Cardiac atrium fibroblast (primary cell): Measurements from ENCODE around the gene GRM3. TPM values are rescaled to one million over a fixed set of nuclear protein-coding genes. Genes with fewer than 3 reads are reported as not detected.

Experiments used
- total RNA-seq: library from RNA; depleted of rRNA; stranded (reverse); fragments of >200 nt; gene quantifications from 2 replicates; pipeline ENCODE4 v1.2.3, GENCODE V29; 2015

GRM3 gene
- total RNA-seq = not detected in 2 replicates

DNA sequence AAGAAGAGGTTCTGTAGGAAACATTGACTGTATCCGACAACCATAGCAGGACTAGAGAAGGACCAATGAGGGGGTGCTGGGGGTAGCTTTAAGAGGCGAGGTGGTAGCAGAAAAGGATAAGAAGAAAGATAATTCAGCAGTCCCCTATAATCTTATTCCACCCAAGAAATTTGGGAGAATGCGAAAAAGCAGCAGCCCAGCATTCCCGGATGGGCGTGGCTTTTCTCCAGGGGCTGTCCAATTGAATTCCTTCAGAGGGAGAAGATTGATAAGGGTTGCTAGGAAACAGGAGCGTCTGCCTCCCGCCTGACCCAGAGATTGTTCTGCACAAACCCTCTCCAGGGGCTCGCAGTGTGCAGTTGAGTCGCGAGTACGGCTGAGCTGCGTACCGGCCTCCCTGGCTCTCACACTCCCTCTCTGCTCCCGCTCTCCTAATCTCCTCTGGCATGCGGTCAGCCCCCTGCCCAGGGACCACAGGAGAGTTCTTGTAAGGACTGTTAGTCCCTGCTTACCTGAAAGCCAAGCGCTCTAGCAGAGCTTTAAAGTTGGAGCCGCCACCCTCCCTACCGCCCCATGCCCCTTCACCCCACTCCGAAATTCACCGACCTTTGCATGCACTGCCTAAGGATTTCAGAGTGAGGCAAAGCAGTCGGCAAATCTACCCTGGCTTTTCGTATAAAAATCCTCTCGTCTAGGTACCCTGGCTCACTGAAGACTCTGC, at the start of gene GRM3:
Gene GRM3, plus strand, starts transcription at position 349 of the 721 bp plus-strand sequence. CDS start 121,237 bp downstream, outside the sequence.

